Measurements from ENCODE around the gene DMXL1. TPM values are rescaled to one million over a fixed set of nuclear protein-coding genes. Genes with fewer than 3 reads are reported as not detected.

Gene DMXL1
- total RNA-seq, 1 experiment from 2014 or later = 107 TPM

GRCh38 chr5:119207105-119207504, 136.2 kb downstream of the DMXL1 start:
- no peak overlapping the region for H2AFZ ChIP-seq (ENCODE audit: low read length)
- H3K4me2 ChIP-seq (ENCODE audit: low read depth, low read length, poor library complexity, severe bottlenecking) = no peak overlapping the region
- no peaks in the 10 kb centered on the region for H3K27me3 ChIP-seq (ENCODE audit: low read length)
- no peaks in the 10 kb centered on the region for H4K20me1 ChIP-seq (ENCODE audit: insufficient read depth, low read depth, low read length)
- H3K27ac ChIP-seq (ENCODE audit: low read length) = no peak overlapping the region
- H3K79me2 ChIP-seq (ENCODE audit: low read length) = no peaks in the 10 kb centered on the region
- H3K36me3 ChIP-seq (ENCODE audit: insufficient read depth, low read length) = peaks cover 8% of the 10 kb centered on the region; the same call in 1 of the 2 replicates
- H3K9me3 ChIP-seq (ENCODE audit: low read length) = no peaks in the 10 kb centered on the region
- no peak overlapping the region for H3K9ac ChIP-seq (ENCODE audit: low read length)
- H3K9me2 ChIP-seq (replicated peaks; ENCODE audit: insufficient read depth, low read length) = no peaks in the 10 kb centered on the region
- no peak overlapping the region for H3K4me3 ChIP-seq (ENCODE audit: low read length)
- no peaks in the 10 kb centered on the region for H3K4me1 ChIP-seq (ENCODE audit: low read length)
- DNase-seq = no peak

DNA sequence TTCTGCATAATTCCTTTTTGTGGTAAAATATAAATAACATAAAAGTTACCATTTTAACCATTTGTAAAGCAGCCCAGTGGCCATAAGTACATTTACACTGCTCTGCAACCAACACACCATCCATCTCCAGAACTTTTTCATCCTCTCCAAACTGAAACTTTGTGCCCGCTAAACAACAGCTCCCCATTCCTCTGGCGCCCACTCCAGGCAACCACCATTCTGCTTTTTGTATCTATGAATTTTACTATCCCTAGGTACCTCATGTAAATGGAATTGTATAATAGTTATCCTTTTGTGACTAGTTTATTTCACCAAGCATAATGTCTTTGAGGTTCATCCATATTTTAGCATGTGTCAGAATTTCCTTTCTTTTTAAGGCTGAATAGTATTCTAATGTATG, 141.1 kb downstream of the DMXL1 start:
- no peak overlapping the region for H3K9ac ChIP-seq (ENCODE audit: low read length)
- H3K36me3 ChIP-seq (ENCODE audit: insufficient read depth, low read length) = no peaks in the 10 kb centered on the region
- H3K4me2 ChIP-seq (ENCODE audit: low read depth, low read length, poor library complexity, severe bottlenecking) = no peak overlapping the region
- no peaks in the 10 kb centered on the region for H3K27me3 ChIP-seq (ENCODE audit: low read length)
- H3K4me3 ChIP-seq (ENCODE audit: low read length) = no peak overlapping the region
- H2AFZ ChIP-seq (ENCODE audit: low read length) = no peak overlapping the region
- no peak overlapping the region for H3K27ac ChIP-seq (ENCODE audit: low read length)
- DNase-seq = no peak
- H3K79me2 ChIP-seq (ENCODE audit: low read length) = no peaks in the 10 kb centered on the region; the same call in 1 of the 2 replicates
- H3K9me3 ChIP-seq (ENCODE audit: low read length) = no peaks in the 10 kb centered on the region
- no peaks in the 10 kb centered on the region for H4K20me1 ChIP-seq (ENCODE audit: insufficient read depth, low read depth, low read length)
- no peaks in the 10 kb centered on the region for H3K9me2 ChIP-seq (replicated peaks; ENCODE audit: insufficient read depth, low read length)
- no peaks in the 10 kb centered on the region for H3K4me1 ChIP-seq (ENCODE audit: low read length)

DNA sequence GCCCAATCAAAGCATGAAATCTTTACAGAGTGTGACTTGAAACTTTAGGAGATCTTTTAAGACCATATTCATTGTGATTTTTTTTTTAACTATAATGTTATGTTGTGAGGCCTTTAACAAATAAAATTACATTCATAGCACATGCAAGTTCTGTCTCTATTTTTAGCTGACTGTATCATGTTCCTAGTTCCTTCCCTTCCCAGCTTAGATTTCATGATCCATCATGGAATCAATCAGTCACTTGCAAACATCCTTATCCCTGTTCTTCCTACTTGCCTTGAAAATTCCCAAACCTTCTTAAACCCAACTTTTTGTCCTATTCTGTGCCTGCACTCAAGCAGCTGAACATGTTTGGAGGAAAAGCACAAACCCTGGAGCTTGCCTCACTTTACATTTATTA, 141.8 kb downstream of the DMXL1 start:
- Histone ChIP-seq H3K79me2 (ENCODE audit: low read length) (no peaks in the 10 kb centered on the region; the same call in 1 of the 2 replicates), H3K4me1 (ENCODE audit: low read length) (no peaks in the 10 kb centered on the region), H3K9me2 (replicated peaks; ENCODE audit: insufficient read depth, low read length) (no peaks in the 10 kb centered on the region), H3K9ac (ENCODE audit: low read length) (no peak overlapping the region), H3K27me3 (ENCODE audit: low read length) (no peaks in the 10 kb centered on the region), H3K36me3 (ENCODE audit: insufficient read depth, low read length) (no peaks in the 10 kb centered on the region), H2AFZ (ENCODE audit: low read length) (no peak overlapping the region), H3K4me3 (ENCODE audit: low read length) (no peak overlapping the region), H3K9me3 (ENCODE audit: low read length) (no peaks in the 10 kb centered on the region), H3K27ac (ENCODE audit: low read length) (no peak overlapping the region), H4K20me1 (ENCODE audit: insufficient read depth, low read depth, low read length) (no peaks in the 10 kb centered on the region), H3K4me2 (ENCODE audit: low read depth, low read length, poor library complexity, severe bottlenecking) (no peak overlapping the region)
- DNase-seq = no peak

DNA sequence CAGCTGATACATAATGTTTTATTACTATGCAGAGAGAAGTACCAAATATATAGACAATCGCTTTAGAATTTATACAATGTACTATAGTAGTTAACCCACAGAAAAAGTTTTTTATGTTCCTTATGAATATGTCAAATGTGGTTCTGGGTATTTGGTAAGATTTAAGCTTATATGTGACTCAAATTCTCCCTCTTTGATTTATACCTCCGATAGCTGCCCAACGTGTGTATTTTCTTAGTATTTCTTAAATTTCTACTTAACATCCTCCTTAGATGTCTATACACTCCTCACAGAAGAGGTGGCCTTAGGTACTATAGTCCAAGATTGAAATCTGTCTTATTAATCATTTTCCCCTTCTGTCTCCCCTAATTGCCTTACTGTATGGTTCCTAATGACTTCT, 146.3 kb downstream of the DMXL1 start:
- Histone ChIP-seq H3K9ac (ENCODE audit: low read length) (no peak overlapping the region), H3K27ac (ENCODE audit: low read length) (no peak overlapping the region), H3K4me1 (ENCODE audit: low read length) (peaks cover 20% of the 10 kb centered on the region), H2AFZ (ENCODE audit: low read length) (no peak overlapping the region), H3K9me3 (ENCODE audit: low read length) (no peaks in the 10 kb centered on the region), H3K27me3 (ENCODE audit: low read length) (no peaks in the 10 kb centered on the region), H4K20me1 (ENCODE audit: insufficient read depth, low read depth, low read length) (no peaks in the 10 kb centered on the region), H3K36me3 (ENCODE audit: insufficient read depth, low read length) (no peaks in the 10 kb centered on the region; the same call in 1 of the 2 replicates), H3K4me2 (ENCODE audit: low read depth, low read length, poor library complexity, severe bottlenecking) (no peak overlapping the region), H3K79me2 (ENCODE audit: low read length) (no peaks in the 10 kb centered on the region; the same call in 1 of the 2 replicates), H3K9me2 (replicated peaks; ENCODE audit: insufficient read depth, low read length) (no peaks in the 10 kb centered on the region), H3K4me3 (ENCODE audit: low read length) (no peak overlapping the region)
- DNase-seq = no peak

GRCh38 chr5:119218830-119219782, 148.2 kb downstream of the DMXL1 start:
- H3K4me3 ChIP-seq (ENCODE audit: low read length) = no peak overlapping the region
- H3K4me1 ChIP-seq (ENCODE audit: low read length) = peaks cover 23% of the 10 kb centered on the region
- no peak for DNase-seq
- H3K9me3 ChIP-seq (ENCODE audit: low read length) = no peaks in the 10 kb centered on the region
- no peaks in the 10 kb centered on the region for H3K9me2 ChIP-seq (replicated peaks; ENCODE audit: insufficient read depth, low read length)
- no peak overlapping the region for H3K4me2 ChIP-seq (ENCODE audit: low read depth, low read length, poor library complexity, severe bottlenecking)
- H3K27me3 ChIP-seq (ENCODE audit: low read length) = no peaks in the 10 kb centered on the region
- H2AFZ ChIP-seq (ENCODE audit: low read length) = no peak overlapping the region
- H3K79me2 ChIP-seq (ENCODE audit: low read length) = no peaks in the 10 kb centered on the region; the same call in 1 of the 2 replicates
- H3K36me3 ChIP-seq (ENCODE audit: insufficient read depth, low read length) = no peaks in the 10 kb centered on the region; the same call in 1 of the 2 replicates
- H3K9ac ChIP-seq (ENCODE audit: low read length) = no peak overlapping the region
- H4K20me1 ChIP-seq (ENCODE audit: insufficient read depth, low read depth, low read length) = no peaks in the 10 kb centered on the region
- no peak overlapping the region for H3K27ac ChIP-seq (ENCODE audit: low read length)

DNA sequence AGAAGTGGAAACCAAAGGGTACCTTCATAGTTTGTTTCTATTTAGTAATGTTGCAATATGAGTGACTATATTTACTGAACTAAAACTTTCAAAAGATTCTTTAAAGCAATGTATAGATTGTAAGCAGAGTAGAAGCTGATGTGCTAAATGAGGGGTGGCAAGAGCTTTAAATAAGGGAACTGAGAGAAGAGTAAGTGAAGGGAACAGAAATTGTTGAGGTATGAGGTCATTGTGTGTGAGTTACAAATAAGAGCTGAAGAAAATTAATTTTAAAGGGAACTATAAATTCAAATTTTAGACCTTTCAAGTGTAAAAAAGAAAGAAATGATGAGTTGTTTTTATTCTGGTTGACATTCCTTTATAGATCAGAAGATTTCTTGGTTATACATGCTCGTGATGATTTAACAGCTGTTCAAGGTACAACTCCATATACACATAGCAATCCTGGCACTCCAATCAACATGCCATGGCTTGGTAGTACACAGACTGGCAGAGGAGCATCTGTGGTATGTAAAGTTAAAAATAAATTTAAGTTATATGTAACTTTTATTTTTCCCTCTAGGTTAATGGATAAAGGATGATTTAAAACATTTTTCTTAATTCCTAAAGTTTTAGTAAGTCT, 149.8 kb downstream of the DMXL1 start:
- no peak overlapping the region for H3K9ac ChIP-seq (ENCODE audit: low read length)
- no peaks in the 10 kb centered on the region for H4K20me1 ChIP-seq (ENCODE audit: insufficient read depth, low read depth, low read length)
- peak overlapping the region; percentile 67 for H3K27ac ChIP-seq (ENCODE audit: low read length)
- DNase-seq = peak; percentile 54
- H3K4me2 ChIP-seq (ENCODE audit: low read depth, low read length, poor library complexity, severe bottlenecking) = peak overlapping the region; percentile 28
- H3K4me3 ChIP-seq (ENCODE audit: low read length) = no peak overlapping the region
- H3K79me2 ChIP-seq (ENCODE audit: low read length) = no peaks in the 10 kb centered on the region
- no peaks in the 10 kb centered on the region; the same call in 1 of the 2 replicates for H3K36me3 ChIP-seq (ENCODE audit: insufficient read depth, low read length)
- H3K9me3 ChIP-seq (ENCODE audit: low read length) = no peaks in the 10 kb centered on the region
- H3K9me2 ChIP-seq (replicated peaks; ENCODE audit: insufficient read depth, low read length) = no peaks in the 10 kb centered on the region
- peaks cover 23% of the 10 kb centered on the region for H3K4me1 ChIP-seq (ENCODE audit: low read length)
- no peaks in the 10 kb centered on the region for H3K27me3 ChIP-seq (ENCODE audit: low read length)
- H2AFZ ChIP-seq (ENCODE audit: low read length) = no peak overlapping the region

GRCh38 chr5:119221330-119221729, 150.4 kb downstream of the DMXL1 start:
- Histone ChIP-seq H3K4me1 (ENCODE audit: low read length) (peaks cover 23% of the 10 kb centered on the region), H3K4me3 (ENCODE audit: low read length) (no peak overlapping the region), H3K9me2 (replicated peaks; ENCODE audit: insufficient read depth, low read length) (no peaks in the 10 kb centered on the region), H3K9me3 (ENCODE audit: low read length) (no peaks in the 10 kb centered on the region), H3K27me3 (ENCODE audit: low read length) (no peaks in the 10 kb centered on the region), H2AFZ (ENCODE audit: low read length) (no peak overlapping the region), H3K36me3 (ENCODE audit: insufficient read depth, low read length) (no peaks in the 10 kb centered on the region; the same call in 1 of the 2 replicates), H3K4me2 (ENCODE audit: low read depth, low read length, poor library complexity, severe bottlenecking) (no peak overlapping the region), H3K79me2 (ENCODE audit: low read length) (no peaks in the 10 kb centered on the region), H3K9ac (ENCODE audit: low read length) (no peak overlapping the region), H4K20me1 (ENCODE audit: insufficient read depth, low read depth, low read length) (no peaks in the 10 kb centered on the region), H3K27ac (ENCODE audit: low read length) (peak overlapping the region; percentile 67; the same call in 1 of the 2 replicates)
- no peak for DNase-seq

DNA sequence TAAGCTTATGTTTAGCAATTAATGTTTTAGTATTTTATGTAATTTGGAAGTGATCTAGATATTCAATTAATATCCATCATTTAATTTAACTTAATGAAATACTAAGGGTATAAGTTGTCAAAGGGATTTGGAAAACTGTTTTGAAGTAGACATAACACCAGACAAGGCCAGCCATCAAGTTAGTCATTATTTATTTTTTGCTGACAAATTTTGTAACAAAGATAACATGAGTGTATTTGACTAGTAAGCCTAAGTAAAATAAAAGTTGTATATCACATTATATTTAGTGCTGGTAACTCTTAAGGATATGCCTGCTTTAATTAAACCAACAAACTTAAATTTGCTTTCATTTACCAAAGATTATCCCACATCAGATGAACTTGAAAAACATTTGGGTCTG, 159.1 kb downstream of the DMXL1 start:
- H3K4me1 ChIP-seq (ENCODE audit: low read length) = peaks cover 3% of the 10 kb centered on the region; the same call in 1 of the 2 replicates
- no peak overlapping the region for H2AFZ ChIP-seq (ENCODE audit: low read length)
- no peak overlapping the region for H3K9ac ChIP-seq (ENCODE audit: low read length)
- H3K4me3 ChIP-seq (ENCODE audit: low read length) = no peak overlapping the region
- no peak overlapping the region for H3K4me2 ChIP-seq (ENCODE audit: low read depth, low read length, poor library complexity, severe bottlenecking)
- no peaks in the 10 kb centered on the region for H3K27me3 ChIP-seq (ENCODE audit: low read length)
- H4K20me1 ChIP-seq (ENCODE audit: insufficient read depth, low read depth, low read length) = no peaks in the 10 kb centered on the region
- no peak for DNase-seq
- no peaks in the 10 kb centered on the region for H3K9me3 ChIP-seq (ENCODE audit: low read length)
- H3K27ac ChIP-seq (ENCODE audit: low read length) = no peak overlapping the region
- H3K36me3 ChIP-seq (ENCODE audit: insufficient read depth, low read length) = no peaks in the 10 kb centered on the region; the same call in 1 of the 2 replicates
- no peaks in the 10 kb centered on the region for H3K9me2 ChIP-seq (replicated peaks; ENCODE audit: insufficient read depth, low read length)
- H3K79me2 ChIP-seq (ENCODE audit: low read length) = no peaks in the 10 kb centered on the region

Measured in Karpas-422 (cell line).